Aorta (tissue), 5 donors: ENCODE results near the gene SERPINA9. TPM values are rescaled to one million over a fixed set of nuclear protein-coding genes. Genes with fewer than 3 reads are reported as not detected.

Experiments
- ATAC-seq: fragments of 200-7000 bp; cut with Tn5 transposase; one replicate; pipeline ENCODE4 v1.9.1; 2022; ENCODE audit warnings: moderate library complexity; ENCODE audit not compliant: low FRiP score
- DNase-seq, 2 donors: peaks; one replicate each; pipeline ENCODE4 v3.0.0-alpha.2; 2020
- H3K27ac ChIP-seq, 2 donors: one replicate each; pipeline ENCODE4 v1.5.1; 2013; ENCODE audit warnings: low read length in 2 of 2, mild to moderate bottlenecking in 2 of 2, moderate library complexity in 2 of 2, control low read depth in 1 of 2, inconsistent platforms in 1 of 2, low read depth in 1 of 2
- H3K27me3 ChIP-seq, 2 donors: one replicate each; pipeline ENCODE4 v1.6.1; 2013; ENCODE audit warnings: control low read depth in 1 of 2, low read length in 1 of 2, mild to moderate bottlenecking in 1 of 2, moderate library complexity in 1 of 2; ENCODE audit not compliant: insufficient read depth in 2 of 2, control insufficient read depth in 1 of 2
- H3K36me3 ChIP-seq, 2 donors: one replicate each; pipeline ENCODE4 v1.6.1; 2013; ENCODE audit warnings: control low read depth in 1 of 2, low read length in 1 of 2, mild to moderate bottlenecking in 1 of 2; ENCODE audit not compliant: insufficient read depth in 2 of 2, control insufficient read depth in 1 of 2
- H3K4me1 ChIP-seq, 2 donors: one replicate each; pipeline ENCODE4 v1.6.1; 2013; ENCODE audit warnings: low read length in 2 of 2, control low read depth in 1 of 2, mild to moderate bottlenecking in 1 of 2, moderate library complexity in 1 of 2; ENCODE audit not compliant: insufficient read depth in 2 of 2, control insufficient read depth in 1 of 2
- H3K4me3 ChIP-seq, 2 donors: one replicate each; pipeline ENCODE4 v1.5.1; 2013; ENCODE audit warnings: low read length in 2 of 2, control low read depth in 1 of 2, mild to moderate bottlenecking in 1 of 2
- H3K9me3 ChIP-seq: one replicate; pipeline ENCODE4 v1.6.1; 2013; ENCODE audit warnings: mild to moderate bottlenecking, low read length; ENCODE audit not compliant: control insufficient read depth
- WGBS, 2 donors: extraction: QIAGEN DNeasy Blood & Tissue Kit; methylation state at CpG; one replicate each; pipeline ENCODE4 v1.1.7; 2013; 5-methylcytosine and 5-hydroxymethylcytosine counted together
- intact Hi-C, 2 donors: fragments of 100-400 bp; cut with DNase I; formaldehyde crosslinking; loops; one replicate each; pipeline versions ENCODE4 v1.14.2 to v1.15.0; 2022
- long read RNA-seq, 2 donors: library from polyadenylated mRNA; unstranded; transcript quantifications; one replicate each; pipeline ENCODE4 v2.0.0, GENCODE V29; 2020 to 2021
- polyA plus RNA-seq, 2 donors: library from polyadenylated mRNA; stranded (reverse); fragments of 200-250 nt; gene quantifications; one replicate each; pipeline ENCODE4 v1.2.3, GENCODE V29; 2013
- total RNA-seq, 2 donors: library from RNA; stranded (reverse); fragmentation: NEBNext Ultra II Directional; extraction: Animal tissue kit (Norgen Biotek cat#: 25700); gene quantifications; one replicate each; pipeline ENCODE4 v1.2.1, GENCODE V29; 2021
- donor health status: healthy with polysubstance abuse.
- donor health status: Bipolar disorder and iron deficiency.
- donor health status: DM: no; HTN: no; CAD: no.
- donor health status: DM: no; HTN: no; CAD: no.
- donor health status: DM: yes; HTN: yes; CAD: no.

Gene SERPINA9, protein sequence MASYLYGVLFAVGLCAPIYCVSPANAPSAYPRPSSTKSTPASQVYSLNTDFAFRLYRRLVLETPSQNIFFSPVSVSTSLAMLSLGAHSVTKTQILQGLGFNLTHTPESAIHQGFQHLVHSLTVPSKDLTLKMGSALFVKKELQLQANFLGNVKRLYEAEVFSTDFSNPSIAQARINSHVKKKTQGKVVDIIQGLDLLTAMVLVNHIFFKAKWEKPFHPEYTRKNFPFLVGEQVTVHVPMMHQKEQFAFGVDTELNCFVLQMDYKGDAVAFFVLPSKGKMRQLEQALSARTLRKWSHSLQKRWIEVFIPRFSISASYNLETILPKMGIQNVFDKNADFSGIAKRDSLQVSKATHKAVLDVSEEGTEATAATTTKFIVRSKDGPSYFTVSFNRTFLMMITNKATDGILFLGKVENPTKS
- total RNA-seq (not detected), polyA plus RNA-seq (not detected)
- long read RNA-seq, donor 1 = 0 reads
- long read RNA-seq, donor 2 = 0 reads

DNA sequence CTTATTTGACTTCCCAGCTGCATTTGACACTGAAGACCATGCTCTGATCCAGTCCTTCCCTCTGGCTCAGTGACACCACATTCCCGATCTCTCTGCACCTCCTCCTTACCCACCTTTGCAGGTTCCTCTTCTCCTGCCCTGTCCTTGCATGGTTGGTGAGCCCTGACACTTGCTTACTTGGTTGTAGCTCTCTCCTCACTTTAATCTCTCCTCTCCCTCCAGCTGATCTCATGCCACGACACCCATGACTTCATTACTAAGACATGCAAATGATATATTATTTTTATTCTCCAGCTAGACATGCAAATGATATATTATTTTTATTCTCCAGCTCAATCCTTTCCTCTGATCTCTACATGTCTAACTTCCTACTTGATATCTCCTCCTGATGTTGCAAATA is at the start of gene SERPINA9:
Gene SERPINA9, minus strand, starts transcription at position 175 of the 400 bp plus-strand sequence. CDS start 6,357 bp downstream, outside the sequence.
- WGBS, 2 donors = 50 to 74% methylated on average over 2 of the region's 2 CpGs
- peaks cover 6% of the 10 kb centered on the region for H3K9me3 ChIP-seq
- no peak for DNase-seq
- H3K4me3 ChIP-seq = no peak within 1 kb of the TSS
- H3K27me3 ChIP-seq = no peaks in the 10 kb centered on the region
- H3K27ac ChIP-seq = no peak within 1 kb of the TSS
- no peak for ATAC-seq
- intact Hi-C loops = no loop called here
- H3K36me3 ChIP-seq = no peaks in the 10 kb centered on the region
- no peaks in the 10 kb centered on the region for H3K4me1 ChIP-seq

DNA sequence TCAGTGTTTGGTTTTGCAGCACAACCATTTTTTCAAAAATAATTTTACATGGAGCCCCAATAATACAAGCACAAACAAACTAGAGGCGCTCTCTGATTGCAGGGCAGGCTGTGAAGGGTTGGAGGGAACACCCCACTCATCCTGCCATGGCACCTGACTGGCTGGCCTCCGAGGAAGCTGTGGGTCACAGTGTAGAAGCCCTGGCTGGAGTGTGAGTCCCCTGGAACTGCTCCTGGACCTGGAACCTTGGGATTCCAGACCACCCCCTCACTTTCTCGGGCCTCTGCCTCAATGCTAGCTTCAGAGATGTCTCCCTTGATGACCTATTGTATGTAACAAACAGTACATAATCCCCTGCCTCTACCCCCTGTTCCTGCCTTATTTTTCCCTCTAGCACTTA is 48.1 kb upstream of the SERPINA9 start:
- intact Hi-C loops = no loop called here
- ATAC-seq (no peak), DNase-seq (no peak)
- no peaks in the 10 kb centered on the region for H3K9me3 ChIP-seq
- H3K36me3 ChIP-seq = no peaks in the 10 kb centered on the region
- 65 to 70% methylated on average over 3 of the region's 3 CpGs for WGBS, 2 donors
- H3K4me1 ChIP-seq = no peaks in the 10 kb centered on the region
- no peak overlapping the region for H3K4me3 ChIP-seq
- no peaks in the 10 kb centered on the region for H3K27me3 ChIP-seq
- no peak overlapping the region for H3K27ac ChIP-seq

DNA sequence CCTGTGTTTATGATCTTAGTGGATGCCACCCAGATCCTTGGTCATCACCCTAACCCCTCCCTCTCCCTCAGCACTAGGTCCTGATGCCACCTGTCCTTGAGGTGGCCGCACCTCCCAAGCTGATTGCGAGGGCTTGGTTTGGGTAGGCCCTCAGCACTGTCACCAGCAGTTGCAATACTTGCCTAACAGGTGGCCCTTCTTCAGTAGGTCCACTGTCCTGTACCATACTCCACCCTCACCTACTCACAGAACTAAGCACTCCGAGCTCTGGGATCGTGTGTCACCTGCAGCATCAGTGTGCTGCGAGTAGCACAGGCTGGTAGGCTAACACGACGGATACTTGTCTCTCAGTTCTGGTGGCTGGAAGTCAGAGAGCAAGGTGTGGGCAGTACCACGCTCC is 47.3 kb upstream of the SERPINA9 start:
- no peak for ATAC-seq
- WGBS, 2 donors = 82 to 87% methylated on average over 8 of the region's 8 CpGs
- no peaks in the 10 kb centered on the region for H3K36me3 ChIP-seq
- no peak overlapping the region for H3K4me3 ChIP-seq
- H3K4me1 ChIP-seq = no peaks in the 10 kb centered on the region
- intact Hi-C loops = no loop called here
- no peak overlapping the region for H3K27ac ChIP-seq
- no peaks in the 10 kb centered on the region for H3K27me3 ChIP-seq
- H3K9me3 ChIP-seq = no peaks in the 10 kb centered on the region
- DNase-seq = no peak

DNA sequence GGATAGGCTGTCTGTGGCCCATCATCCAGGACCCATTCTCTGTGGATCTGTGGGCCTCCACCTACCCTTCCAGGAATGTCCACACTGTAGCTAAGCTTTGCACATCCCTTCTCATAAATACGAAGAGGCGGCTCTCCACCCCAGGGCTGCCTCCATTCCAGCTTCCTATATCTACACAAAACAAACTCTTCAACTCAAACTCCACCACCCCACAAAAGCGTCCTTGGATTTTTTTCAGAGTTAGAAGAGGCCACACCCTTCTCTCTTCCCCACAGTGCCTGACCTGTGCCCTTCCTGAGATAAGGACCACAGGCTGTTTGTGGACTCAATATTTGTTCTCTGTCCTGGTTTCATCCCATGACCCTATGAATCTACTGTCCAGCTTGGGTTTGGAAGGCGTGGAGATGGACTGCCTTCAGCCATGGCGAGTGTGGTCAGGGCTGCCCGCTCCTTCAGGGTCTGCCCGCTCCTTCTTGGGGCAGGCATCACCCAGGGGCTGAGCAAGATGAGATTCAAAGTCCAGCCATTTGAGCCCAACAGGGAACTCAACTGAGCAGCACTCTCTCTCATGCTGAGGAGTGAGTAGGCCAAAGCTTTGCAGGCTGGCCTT is 46.2 kb upstream of the SERPINA9 start:
- Histone ChIP-seq H3K27ac (no peak overlapping the region), H3K36me3 (no peaks in the 10 kb centered on the region), H3K4me3 (no peak overlapping the region), H3K4me1 (no peaks in the 10 kb centered on the region), H3K9me3 (no peaks in the 10 kb centered on the region), H3K27me3 (no peaks in the 10 kb centered on the region)
- WGBS, 2 donors = 85 to 92% methylated on average over 7 of the region's 7 CpGs
- intact Hi-C loops = no loop called here
- DNase-seq = no peak
- peak; percentile 6 for ATAC-seq

DNA sequence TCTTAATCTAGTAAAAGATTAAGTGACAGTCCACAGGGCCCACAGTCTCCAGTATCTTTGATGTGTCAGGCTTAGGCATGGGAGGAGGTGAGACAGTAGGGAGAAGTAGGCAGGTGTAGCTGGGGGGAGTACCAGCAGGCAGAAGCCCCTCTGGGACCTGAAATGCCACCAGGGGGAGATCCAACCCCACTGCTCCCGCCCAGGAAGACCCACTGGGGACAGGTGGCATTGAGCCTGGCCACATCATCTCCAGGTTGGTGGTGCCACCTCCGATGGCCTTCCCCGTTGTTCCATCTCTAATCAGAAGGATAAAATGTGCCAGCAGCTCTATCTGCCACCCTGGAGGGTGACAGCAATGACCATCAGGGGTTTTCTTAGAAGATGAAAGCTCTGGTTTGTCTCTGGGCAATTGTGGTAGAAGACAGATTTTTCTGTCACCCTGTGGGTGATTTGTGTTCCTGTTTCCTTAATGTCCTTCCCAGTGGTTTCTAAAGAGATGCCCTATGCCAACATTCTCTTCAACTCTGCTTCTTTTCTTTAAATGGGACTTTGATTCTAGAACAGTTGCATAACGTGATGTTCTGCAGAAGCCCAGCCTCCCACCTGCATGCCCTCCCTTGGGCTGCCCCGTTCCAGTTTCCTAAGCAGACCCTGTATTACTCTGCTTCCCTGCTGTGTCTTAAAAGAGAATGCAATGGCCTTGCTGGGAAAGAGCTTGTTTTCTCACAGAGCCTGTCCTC is 45.5 kb upstream of the SERPINA9 start:
- DNase-seq (no peak), ATAC-seq (no peak)
- intact Hi-C loops = no loop called here
- Histone ChIP-seq H3K9me3 (no peaks in the 10 kb centered on the region), H3K4me1 (no peaks in the 10 kb centered on the region), H3K27ac (no peak overlapping the region), H3K27me3 (no peaks in the 10 kb centered on the region), H3K4me3 (no peak overlapping the region), H3K36me3 (no peaks in the 10 kb centered on the region)
- 49 to 60% methylated on average over 5 of the region's 5 CpGs for WGBS, 2 donors

DNA sequence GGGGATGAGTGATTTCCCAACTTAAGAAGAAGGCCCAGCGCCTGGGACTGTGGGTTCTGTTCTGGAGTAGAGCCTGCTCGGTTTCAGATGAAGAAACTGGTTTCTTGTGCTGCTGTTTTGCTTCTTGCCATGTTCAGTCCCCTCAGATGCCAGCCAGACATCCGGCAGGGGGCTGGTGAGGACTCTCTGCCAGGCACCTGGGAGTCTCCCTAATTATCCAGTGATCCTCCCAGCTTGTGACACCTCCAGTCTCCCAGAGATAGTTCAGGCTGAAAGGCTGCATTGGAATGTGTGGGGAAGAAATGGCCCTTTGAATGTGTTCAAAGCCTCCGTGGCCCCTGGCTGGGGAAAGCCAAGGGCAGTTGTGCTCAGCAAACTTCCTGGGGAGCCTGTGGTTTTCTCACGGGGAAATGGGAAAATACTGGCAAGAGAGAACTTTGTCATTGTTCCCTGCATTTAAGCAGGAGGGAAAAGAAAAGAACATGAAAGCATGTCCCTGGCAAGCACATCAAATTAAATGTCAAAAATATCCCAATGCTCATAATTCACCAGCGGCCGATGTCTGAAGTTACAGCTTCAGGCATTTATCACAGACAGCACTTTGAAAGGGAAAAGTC is 41.8 kb upstream of the SERPINA9 start:
- no peaks in the 10 kb centered on the region for H3K27me3 ChIP-seq
- 29% methylated on average over 7 of the region's 7 CpGs for WGBS, 2 donors
- no peaks in the 10 kb centered on the region for H3K36me3 ChIP-seq
- intact Hi-C loops = no loop called here
- H3K27ac ChIP-seq = no peak overlapping the region
- no peak overlapping the region for H3K4me3 ChIP-seq
- H3K9me3 ChIP-seq = no peaks in the 10 kb centered on the region
- ATAC-seq (no peak), DNase-seq (no peak)
- H3K4me1 ChIP-seq = no peaks in the 10 kb centered on the region

DNA sequence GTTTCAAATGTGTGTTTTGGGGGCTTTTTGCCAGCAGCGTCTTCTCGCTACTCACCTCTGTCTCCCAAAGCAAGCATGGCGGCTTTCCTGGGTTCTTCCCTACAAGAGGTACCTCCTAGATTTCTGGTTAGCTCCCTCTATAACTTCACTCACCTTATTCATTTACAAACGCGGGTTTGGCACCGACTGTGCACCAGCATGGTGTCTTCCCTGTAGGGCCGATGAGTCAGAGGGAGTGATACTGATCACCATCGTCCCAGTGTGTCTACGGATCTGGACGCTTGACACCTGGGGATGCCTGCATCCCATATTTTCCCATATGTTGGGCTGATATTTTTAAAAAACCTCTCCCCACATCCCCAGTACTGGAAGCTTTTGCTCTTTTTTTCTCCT is 41.2 kb upstream of the SERPINA9 start:
- intact Hi-C loops = no loop called here
- ATAC-seq (no peak), DNase-seq (no peak)
- H3K4me3 ChIP-seq = no peak overlapping the region
- H3K9me3 ChIP-seq = no peaks in the 10 kb centered on the region
- H3K27me3 ChIP-seq = no peaks in the 10 kb centered on the region
- no peaks in the 10 kb centered on the region for H3K36me3 ChIP-seq
- no peak overlapping the region for H3K27ac ChIP-seq
- WGBS, 2 donors = 72% methylated on average over 10 of the region's 10 CpGs
- H3K4me1 ChIP-seq = no peaks in the 10 kb centered on the region

DNA sequence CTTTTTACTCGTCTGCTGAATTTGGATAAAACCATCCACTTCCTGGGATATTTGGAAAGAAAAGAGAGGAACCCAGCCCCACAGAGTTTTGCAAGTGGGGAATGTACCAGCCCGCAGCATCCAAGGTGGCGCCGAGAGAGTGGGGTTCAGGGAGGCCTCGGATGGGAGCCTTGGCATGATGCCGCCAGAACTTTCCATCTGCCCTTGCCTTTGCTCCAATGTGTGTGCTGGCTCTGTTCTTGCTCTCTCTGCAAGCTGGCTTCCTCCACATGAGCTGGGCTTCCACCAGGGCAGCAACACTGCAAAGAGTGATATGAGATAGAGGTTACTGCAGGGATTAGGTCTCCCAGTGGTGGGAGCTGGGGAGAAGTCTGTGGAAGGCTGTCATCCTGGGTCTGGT is 39.9 kb upstream of the SERPINA9 start:
- Histone ChIP-seq H3K4me3 (no peak overlapping the region), H3K36me3 (no peaks in the 10 kb centered on the region), H3K27ac (no peak overlapping the region), H3K9me3 (no peaks in the 10 kb centered on the region), H3K4me1 (no peaks in the 10 kb centered on the region), H3K27me3 (no peaks in the 10 kb centered on the region)
- no peak for DNase-seq
- no peak for ATAC-seq
- 78 to 88% methylated on average over 6 of the region's 6 CpGs for WGBS, 2 donors
- intact Hi-C loops = no loop called here
